Measurements from ENCODE around the gene PTPRR. TPM values are rescaled to one million over a fixed set of nuclear protein-coding genes. Genes with fewer than 3 reads are reported as not detected.

PTPRR gene
- total RNA-seq, 1 donor from 2014 or later: 0.31 TPM

DNA sequence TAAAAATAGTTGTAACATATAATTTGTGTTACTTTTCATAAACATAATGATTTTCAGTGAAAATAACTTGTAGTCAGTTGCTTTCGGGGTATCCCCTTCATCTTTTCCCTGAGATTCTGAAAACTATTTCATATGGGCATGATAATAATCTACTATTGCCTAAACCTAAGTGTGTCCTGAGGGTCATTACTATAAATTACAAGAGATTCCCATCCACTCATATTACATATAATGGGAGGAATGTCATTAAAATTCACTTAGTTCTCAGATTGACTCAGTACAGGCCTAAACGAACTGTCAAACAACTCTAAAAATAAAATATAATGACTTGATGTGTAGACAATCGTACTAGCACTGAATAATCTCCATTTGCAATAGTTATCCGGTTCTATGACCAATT, 72.7 kb downstream of the PTPRR start:
- no peak for DNase-seq (ENCODE audit: low spot score)
- ATAC-seq: no peak
- intact Hi-C loops (cut with DNase I): no loop called here

- intact Hi-C loops (cut with DNase I): no loop called here
- ATAC-seq (no peak), DNase-seq (ENCODE audit: low spot score) (no peak)
These were observed 75.3 kb downstream of the PTPRR start for GRCh38 chr12:70845268-70845667.

- ATAC-seq: no peak
- intact Hi-C loops (cut with DNase I): no loop called here
These were observed 77.2 kb downstream of the PTPRR start for GRCh38 chr12:70843363-70843762.

DNA sequence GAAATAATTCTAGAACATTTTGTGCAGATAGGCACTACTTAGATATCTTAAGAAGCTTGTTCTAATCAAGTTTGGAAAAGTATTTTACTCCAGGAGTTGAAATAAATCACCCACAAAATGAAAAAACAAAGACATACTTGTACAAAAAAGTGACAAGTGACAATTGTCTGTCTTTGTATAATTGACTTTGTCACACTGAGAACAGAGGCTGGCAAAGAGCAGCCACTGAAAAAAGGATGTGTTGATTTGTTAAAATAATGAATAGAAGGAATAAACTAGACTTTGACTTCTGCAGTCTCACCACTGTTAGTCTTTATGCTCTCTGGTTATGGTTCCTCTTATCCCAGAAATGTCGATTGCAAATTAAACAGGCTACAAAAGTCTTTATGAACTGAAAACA, 77.6 kb downstream of the PTPRR start:
- DNase-seq (ENCODE audit: low spot score): no peak
- intact Hi-C loops (cut with DNase I): no loop called here

More at GRCh38 chr12:70843363-70843762, 77.2 kb downstream of the PTPRR start:
- DNase-seq (ENCODE audit: low spot score): no peak

DNA sequence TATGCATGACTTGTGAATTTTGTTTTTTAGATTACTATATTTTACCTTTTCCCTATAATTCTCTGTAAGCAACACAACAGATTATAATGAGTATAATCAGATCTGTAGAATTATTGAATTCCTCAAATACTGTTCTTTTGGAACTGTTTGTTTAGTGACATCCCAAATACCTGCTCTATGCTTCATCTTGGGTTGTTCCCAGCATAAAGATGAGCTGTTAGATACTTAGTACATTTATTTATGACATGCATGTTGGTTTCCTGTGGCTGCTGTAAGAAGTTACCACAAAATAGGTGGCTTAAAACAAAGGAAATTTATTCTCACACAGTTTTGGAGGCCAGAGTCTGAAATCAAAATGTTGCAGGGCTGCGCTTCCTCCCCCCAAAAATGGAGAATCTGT, 78.4 kb downstream of the PTPRR start:
- DNase-seq (ENCODE audit: low spot score) (no peak), ATAC-seq (no peak)
- intact Hi-C loops (cut with DNase I): no loop called here

More for the DNA sequence above, 77.6 kb downstream of the PTPRR start:
- no peak for ATAC-seq

- intact Hi-C loops (cut with DNase I): no loop called here
- ATAC-seq: no peak
- DNase-seq (ENCODE audit: low spot score): no peak
These were observed 79.7 kb downstream of the PTPRR start for GRCh38 chr12:70840656-70841350.

GRCh38 chr12:70839544-70839943, 81.0 kb downstream of the PTPRR start:
- intact Hi-C loops (cut with DNase I): no loop called here
- ATAC-seq (no peak), DNase-seq (ENCODE audit: low spot score) (no peak)

DNA sequence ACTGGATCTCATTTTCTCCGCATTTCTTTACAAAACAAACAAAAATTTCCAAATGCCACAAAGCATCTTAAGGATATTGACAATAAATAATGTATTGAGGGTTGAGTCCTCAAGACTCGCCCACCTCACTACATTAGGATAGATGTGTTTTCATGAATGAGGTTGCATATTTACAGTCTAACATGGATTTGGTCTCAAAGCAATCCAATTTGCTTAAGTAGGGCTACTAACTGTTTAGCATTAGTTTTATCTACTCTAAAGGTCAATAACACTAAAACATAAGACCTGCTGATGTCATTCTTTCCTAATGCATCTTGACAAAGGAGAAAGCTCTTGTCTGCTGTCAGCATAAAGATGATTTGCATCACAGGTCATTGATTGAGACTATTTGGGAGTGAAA, 82.4 kb downstream of the PTPRR start:
- intact Hi-C loops (cut with DNase I): no loop called here
- DNase-seq (ENCODE audit: low spot score): no peak
- no peak for ATAC-seq

- ATAC-seq (no peak), DNase-seq (ENCODE audit: low spot score) (no peak)
- intact Hi-C loops (cut with DNase I): no loop called here
These were observed 83.5 kb downstream of the PTPRR start for GRCh38 chr12:70837026-70837425.

DNA sequence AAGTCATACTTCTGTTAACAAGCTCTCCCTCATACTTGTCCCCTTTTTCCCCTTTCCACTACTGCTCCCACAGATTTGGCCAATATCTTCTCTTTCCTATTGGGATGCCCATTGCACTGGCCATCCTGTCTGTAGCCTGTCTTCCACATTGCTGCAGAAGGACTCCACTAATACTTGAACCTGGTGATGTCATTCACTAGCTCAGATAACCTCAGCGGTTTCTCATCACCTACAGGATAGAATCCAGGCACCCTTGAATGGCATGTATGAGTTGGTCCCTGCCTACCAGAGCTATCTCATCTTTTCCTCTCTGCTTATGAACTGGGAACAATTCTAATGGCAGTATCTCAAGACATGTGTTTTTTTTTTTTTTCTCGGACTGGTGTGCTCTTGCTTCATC, 84.6 kb downstream of the PTPRR start:
- intact Hi-C loops (cut with DNase I): no loop called here
- no peak for ATAC-seq
- DNase-seq (ENCODE audit: low spot score): no peak

DNA sequence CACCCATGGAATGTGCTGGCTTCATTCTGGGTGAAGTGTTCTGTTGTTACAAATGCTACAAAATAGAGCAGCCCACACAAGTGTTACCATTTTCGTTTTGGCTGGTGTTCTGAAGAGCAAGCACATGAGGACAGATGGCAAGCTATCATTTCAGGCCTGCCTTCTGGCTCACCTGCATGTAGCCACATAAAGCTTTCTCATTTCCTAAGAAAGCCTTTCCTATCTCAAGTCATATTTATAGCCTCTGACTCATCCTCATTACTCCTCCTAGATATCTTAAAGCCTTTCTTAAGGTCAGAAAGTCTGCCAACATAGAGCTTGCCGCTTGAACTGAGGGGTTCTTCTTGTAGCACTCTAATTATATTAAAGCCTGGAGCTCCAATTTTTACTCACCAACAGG, 89.0 kb downstream of the PTPRR start:
- intact Hi-C loops (cut with DNase I): no loop called here
- no peak for DNase-seq (ENCODE audit: low spot score)
- no peak for ATAC-seq

DNA sequence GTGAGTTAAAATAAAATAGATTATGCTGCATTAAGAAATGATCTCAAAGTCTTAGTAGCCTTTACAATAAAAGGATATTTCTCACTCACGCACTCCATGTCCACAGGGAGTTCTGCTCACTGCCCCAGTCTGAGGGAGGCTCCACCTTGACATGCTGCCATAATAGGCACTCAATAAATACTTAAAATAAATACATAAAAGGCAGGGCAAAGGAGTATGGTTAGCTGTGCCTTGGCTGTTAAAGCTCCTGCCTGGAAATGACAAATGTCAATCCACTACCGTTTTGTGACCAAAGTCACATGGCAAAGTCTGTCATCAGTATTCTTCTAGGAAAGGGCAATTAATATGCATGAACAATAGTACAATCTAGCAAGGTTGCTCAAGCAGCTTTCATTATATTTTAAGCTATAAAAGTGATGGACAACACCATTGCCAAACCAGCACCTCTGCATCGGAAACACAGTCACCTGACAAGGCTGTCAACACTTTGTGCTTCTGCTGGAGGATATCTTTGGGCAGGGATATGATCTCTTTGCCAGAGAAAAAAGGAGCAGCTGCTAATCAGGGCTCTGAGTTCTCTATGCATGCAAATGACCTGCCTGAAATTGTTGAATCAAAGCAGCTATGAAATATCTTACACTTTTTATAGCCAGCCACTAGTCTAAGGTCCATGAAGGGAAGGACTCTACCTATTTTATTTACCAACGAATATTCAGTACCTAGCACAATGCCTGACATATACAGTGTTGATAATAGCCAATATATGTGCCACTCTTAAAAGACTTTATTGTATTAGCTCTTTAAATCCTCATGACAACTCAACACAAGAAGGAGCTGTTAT, 90.1 kb downstream of the PTPRR start:
- no peak for ATAC-seq
- no peak for DNase-seq (ENCODE audit: low spot score)
- intact Hi-C loops (cut with DNase I): no loop called here

DNA sequence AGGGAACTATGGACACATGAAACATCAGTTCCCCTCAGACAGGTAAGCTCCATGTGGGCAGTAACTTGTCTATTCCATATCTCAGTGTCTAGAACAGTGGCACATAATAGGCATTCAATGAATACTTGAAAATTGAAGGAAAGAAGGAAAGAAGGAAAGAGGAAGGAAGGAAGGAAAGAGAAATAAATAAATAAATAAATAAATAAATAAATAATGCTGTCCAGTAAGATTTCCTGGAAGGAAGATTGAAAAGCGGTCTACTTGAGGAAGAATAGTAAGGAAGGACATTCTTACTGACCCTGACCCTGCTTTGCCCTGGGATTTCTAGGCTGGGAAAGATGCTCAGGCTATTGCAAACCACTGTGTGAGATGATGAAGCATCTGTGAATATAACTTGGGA, 91.5 kb downstream of the PTPRR start:
- no peak for ATAC-seq
- DNase-seq (ENCODE audit: low spot score): no peak
- intact Hi-C loops (cut with DNase I): no loop called here

DNA sequence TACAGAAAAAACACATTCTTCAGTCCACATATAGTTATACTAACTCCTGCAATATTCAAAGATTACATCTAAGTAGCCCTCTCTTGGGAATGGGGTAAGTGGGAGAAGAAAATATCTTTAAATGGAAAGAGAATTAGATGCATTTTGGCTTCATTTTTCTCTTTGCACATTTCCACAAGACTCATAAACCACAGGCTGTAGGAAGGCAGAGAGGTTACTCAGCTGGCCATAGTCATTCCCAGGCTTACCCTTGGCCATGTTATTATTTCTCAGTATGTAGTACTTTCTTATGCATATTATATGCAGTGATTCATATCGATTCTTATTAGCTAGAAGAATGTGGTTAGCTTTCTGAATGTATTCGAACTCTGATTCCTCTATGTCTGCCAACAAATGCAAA, 92.2 kb downstream of the PTPRR start:
- DNase-seq (ENCODE audit: low spot score) (no peak), ATAC-seq (no peak)
- intact Hi-C loops (cut with DNase I): no loop called here

DNA sequence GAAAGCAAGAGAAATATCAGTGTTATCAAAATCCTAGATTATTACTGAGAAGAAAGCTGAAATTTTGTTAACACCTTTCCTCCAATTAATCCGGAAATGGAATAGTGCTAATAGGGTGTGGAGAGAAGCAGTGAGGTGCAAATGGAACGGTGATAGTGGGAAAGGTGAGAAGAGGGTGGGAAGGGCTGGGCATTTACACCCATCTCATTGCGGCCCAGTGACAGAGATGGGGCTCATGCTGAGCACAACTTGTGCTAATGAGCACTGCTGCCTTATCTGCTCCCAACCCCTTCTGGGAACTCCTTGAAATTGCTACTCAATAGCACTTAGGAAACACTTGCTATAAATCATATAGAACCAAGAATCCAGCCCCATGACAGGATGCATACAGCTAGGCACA, 94.4 kb downstream of the PTPRR start:
- DNase-seq (ENCODE audit: low spot score) (no peak), ATAC-seq (no peak)
- intact Hi-C loops (cut with DNase I): no loop called here

DNA sequence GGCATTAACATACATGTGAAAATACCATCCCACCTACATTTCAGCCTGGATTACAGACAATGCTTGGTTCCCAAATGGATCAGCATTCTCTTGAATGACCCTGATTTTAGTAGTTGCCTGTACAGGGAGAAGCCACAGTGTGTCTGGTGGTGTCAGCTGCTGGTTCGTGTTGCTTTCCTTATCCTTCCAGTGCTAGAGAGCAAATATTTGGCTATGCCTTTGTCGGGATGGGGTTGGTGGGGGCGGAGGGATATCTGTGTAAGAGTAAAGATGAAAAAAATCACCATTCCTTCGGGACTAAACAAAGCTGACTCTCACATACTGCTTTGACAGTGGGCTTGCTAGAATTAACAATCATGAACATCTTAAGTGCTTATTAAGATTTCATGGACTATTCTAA, 96.0 kb downstream of the PTPRR start:
- intact Hi-C loops (cut with DNase I): no loop called here
- DNase-seq (ENCODE audit: low spot score) (no peak), ATAC-seq (no peak)

DNA sequence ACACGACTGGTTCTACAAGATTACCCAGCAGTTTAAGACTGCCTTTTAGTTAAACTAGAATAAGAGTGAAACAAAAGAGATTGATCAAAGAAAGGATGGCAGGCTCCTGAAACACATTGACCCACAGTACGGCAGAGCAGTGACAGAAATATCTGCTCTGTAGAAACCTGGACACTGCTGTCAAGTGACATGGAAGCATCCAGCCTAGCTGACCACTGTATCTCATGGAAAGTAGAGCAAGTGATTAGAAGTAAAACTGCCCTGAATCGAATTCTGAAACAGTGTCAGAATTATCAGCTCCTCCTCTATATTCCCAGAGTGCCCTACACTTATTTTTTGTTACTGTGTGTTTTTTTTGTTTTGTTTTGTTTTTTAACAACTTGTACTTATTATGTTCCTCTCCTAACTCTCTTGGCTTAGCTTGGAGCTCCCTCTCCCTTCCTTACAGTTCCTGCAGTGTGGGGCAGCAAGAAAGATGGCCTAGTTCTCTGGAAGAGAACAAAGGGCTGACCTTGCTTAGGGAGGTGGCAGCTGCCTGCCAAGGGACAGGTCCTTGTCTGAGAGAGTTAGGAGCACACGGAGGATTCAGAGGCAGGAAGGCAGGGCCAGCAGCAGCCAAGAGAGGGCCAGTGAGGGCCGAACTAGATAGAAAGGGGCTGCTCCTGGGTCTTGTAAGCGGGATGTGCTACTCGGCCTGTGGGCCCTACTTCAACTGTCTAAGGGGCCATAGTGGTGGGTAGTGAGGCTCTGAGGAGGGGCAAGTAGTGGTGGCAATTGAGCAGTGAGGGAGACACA, 97.2 kb downstream of the PTPRR start:
- intact Hi-C loops (cut with DNase I): no loop called here
- DNase-seq (ENCODE audit: low spot score) (no peak), ATAC-seq (peak; percentile 15)

- intact Hi-C loops (cut with DNase I): no loop called here
- ATAC-seq (no peak), DNase-seq (ENCODE audit: low spot score) (no peak)
These were observed 98.1 kb downstream of the PTPRR start for GRCh38 chr12:70822412-70822811.

DNA sequence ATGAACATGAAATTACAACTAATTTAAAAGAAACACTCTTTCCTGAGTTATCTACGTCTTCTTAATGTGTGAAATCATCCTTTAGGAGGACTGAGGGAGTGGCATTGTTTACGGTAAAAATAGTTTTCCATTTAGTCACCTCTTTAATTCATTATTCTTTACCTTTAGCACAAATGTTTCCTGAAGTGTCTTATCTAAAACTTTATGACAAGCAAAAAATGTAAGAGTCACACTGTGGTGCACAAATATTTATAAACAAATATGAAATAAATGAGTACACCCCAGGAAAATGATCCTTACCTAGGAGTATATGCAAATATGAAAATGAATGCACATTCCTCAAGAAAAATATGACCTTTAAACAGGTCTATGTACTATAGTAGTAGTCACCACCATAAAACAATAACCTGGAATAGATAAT, 104.6 kb downstream of the PTPRR start:
- intact Hi-C loops (cut with DNase I): no loop called here
- ATAC-seq: no peak
- DNase-seq (ENCODE audit: low spot score): no peak

DNA sequence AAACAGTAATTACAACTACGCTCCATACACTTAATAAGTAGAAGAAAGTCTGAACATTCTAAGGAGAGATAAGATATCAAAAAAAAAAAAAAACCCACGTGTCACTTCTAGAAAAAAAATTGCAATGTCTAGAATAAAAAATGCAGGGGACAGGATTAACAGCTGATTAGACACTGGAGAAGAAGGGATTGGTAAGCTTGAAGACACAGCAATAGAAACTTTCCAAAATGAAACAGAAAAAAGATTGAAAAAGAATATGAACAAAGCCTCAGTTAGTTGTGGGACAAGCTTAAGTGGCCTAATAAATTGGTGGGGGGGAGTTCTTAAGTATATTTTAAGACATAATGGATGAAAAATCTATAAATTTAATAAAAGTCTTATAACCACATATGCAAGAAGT, 105.5 kb downstream of the PTPRR start:
- no peak for ATAC-seq
- intact Hi-C loops (cut with DNase I): no loop called here

More for the DNA sequence above, 105.5 kb downstream of the PTPRR start:
- DNase-seq (ENCODE audit: low spot score): no peak
